Right lobe of liver (tissue), 4 donors: ENCODE data around the gene CDCA5.

Experiments
- POLR2A ChIP-seq: fragments of 450-650 bp; IDR thresholded peaks from one replicate; pipeline ENCODE4 v1.6.1; 2017; ENCODE audit warnings: antibody characterized with exemption, mild to moderate bottlenecking
- TF ChIP-seq, protein P1 (sequence below), 4 donors: fragments of 200-600 bp in 3 of 4; fragments of 450-650 bp in 1 of 4; IDR thresholded peaks; one replicate each; pipeline versions ENCODE4 v1.5.1 to v1.8.0; 2016 to 2022; ENCODE audit warnings: antibody characterized with exemption in 4 of 4, mild to moderate bottlenecking in 2 of 4
- donor health status: DM: no; HTN: no; CAD: no.
- donor health status: DM: no; HTN: no; CAD: no.
- donor health status: DM: no; HTN: yes; CAD: no.

DNA sequence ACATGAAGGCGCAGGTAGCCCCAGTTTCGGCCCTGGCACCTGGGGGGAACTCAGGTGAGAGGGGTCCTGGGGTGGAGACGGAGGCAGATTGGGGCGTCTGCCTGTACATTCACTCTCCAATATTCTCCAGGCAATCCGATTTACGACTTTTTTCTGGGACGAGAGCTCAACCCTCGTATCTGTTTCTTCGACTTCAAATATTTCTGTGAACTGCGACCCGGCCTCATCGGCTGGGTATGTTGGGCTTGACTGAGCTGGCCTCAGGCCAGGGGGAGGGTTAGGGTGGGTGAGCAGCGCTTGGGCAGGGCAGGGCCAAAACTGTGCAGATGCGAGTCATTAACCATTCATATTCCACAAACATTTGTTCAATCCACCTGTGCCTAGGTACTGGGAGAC lies 29.5 kb upstream of the CDCA5 start:
- TF ChIP-seq, protein P1, sequence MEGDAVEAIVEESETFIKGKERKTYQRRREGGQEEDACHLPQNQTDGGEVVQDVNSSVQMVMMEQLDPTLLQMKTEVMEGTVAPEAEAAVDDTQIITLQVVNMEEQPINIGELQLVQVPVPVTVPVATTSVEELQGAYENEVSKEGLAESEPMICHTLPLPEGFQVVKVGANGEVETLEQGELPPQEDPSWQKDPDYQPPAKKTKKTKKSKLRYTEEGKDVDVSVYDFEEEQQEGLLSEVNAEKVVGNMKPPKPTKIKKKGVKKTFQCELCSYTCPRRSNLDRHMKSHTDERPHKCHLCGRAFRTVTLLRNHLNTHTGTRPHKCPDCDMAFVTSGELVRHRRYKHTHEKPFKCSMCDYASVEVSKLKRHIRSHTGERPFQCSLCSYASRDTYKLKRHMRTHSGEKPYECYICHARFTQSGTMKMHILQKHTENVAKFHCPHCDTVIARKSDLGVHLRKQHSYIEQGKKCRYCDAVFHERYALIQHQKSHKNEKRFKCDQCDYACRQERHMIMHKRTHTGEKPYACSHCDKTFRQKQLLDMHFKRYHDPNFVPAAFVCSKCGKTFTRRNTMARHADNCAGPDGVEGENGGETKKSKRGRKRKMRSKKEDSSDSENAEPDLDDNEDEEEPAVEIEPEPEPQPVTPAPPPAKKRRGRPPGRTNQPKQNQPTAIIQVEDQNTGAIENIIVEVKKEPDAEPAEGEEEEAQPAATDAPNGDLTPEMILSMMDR (IDR thresholded peaks at IDR 0.05) = no peak
- no peak for TF ChIP-seq POLR2A
